Stimulated activated CD4-positive, alpha-beta T cell treated with anti-CD3 and anti-CD28 coated beads, Interleukin-15, amount 100 ng/mL, for 1 hour (primary cell): ENCODE data around the gene TBX3.

ENCODE experiments used
- DNase-seq, 2 donors: peaks; one replicate each; pipeline ENCODE4 v3.0.0-alpha.2; 2020; ENCODE audit warnings: low read depth in 1 of 2, low spot score in 1 of 2

The TBX3 gene

GRCh38 chr12:114683709-114684097, 272 bp downstream of the TBX3 start:
- no peak for DNase-seq

- no peak for DNase-seq
These were observed 928 bp downstream of the TBX3 start for GRCh38 chr12:114682785-114683708.

- no peak for DNase-seq
These were observed 1.7 kb downstream of the TBX3 start for GRCh38 chr12:114682106-114682784.

GRCh38 chr12:114681116-114681871, 2.7 kb downstream of the TBX3 start:
- no peak for DNase-seq

GRCh38 chr12:114680604-114681069, 3.3 kb downstream of the TBX3 start:
- DNase-seq, result no peak

- DNase-seq, result no peak
These were observed 4.0 kb downstream of the TBX3 start for GRCh38 chr12:114679942-114680341.

- no peak for DNase-seq
These were observed 4.5 kb downstream of the TBX3 start for GRCh38 chr12:114679452-114679875.

- DNase-seq, result no peak
These were observed 5.3 kb downstream of the TBX3 start for GRCh38 chr12:114678718-114679117.

GRCh38 chr12:114678028-114678427, 5.9 kb downstream of the TBX3 start:
- DNase-seq, result no peak

GRCh38 chr12:114676142-114676741, 7.7 kb downstream of the TBX3 start:
- no peak for DNase-seq

- no peak for DNase-seq
These were observed 9.5 kb downstream of the TBX3 start for GRCh38 chr12:114674251-114675047.

- no peak for DNase-seq
These were observed 10.1 kb downstream of the TBX3 start for GRCh38 chr12:114673901-114674250.

- no peak for DNase-seq
These were observed 10.7 kb downstream of the TBX3 start for GRCh38 chr12:114673169-114673833.

GRCh38 chr12:114672817-114673168, 11.2 kb downstream of the TBX3 start:
- no peak for DNase-seq

- no peak for DNase-seq
These were observed 12.2 kb downstream of the TBX3 start for GRCh38 chr12:114671443-114672411.

- DNase-seq, result no peak
These were observed 12.9 kb downstream of the TBX3 start for GRCh38 chr12:114671066-114671442.

GRCh38 chr12:114670291-114670980, 13.5 kb downstream of the TBX3 start:
- DNase-seq, result no peak
